ENCODE results near the gene FUZ.
A peak's percentile ranks its signal among the peaks of the same experiment; 100 is the strongest.

Gene FUZ

DNA sequence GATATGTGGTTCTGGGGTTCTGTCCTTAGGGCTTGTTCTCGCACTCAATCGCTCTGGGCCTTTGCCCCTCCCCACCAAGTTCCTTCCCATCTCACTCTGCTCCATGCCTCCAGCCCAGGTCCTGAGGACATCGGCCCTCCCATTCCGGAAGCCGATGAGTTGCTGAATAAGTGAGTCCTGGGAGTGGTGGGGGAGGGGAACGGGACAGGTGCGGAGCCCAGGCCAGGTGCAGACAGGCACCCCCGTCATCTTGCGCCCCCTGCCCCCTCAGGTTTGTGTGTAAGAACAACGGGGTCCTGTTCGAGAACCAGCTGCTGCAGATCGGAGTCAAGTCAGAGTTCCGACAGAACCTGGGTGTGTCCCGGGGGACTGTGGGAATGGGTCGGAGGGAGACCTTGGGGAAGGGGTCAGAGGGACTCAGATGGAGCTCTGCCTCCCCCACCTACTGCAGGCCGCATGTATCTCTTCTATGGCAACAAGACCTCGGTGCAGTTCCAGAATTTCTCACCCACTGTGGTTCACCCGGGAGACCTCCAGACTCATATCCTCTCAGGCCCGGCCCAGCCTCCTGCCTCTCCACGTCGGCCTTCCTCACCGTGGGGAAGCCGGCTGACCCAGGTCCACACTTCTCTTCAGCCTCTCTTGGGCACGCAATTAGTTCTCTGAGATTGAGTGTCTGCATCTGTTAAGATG is 10.1 kb downstream of the FUZ start:
- DNase-seq = no peak
- no peaks in the 10 kb centered on the region for H3K27me3 ChIP-seq (replicated peaks)
- H3K27ac ChIP-seq = no peak overlapping the region
- peaks cover 70% of the 10 kb centered on the region for H3K36me3 ChIP-seq (replicated peaks)
- TF ChIP-seq, protein P1, sequence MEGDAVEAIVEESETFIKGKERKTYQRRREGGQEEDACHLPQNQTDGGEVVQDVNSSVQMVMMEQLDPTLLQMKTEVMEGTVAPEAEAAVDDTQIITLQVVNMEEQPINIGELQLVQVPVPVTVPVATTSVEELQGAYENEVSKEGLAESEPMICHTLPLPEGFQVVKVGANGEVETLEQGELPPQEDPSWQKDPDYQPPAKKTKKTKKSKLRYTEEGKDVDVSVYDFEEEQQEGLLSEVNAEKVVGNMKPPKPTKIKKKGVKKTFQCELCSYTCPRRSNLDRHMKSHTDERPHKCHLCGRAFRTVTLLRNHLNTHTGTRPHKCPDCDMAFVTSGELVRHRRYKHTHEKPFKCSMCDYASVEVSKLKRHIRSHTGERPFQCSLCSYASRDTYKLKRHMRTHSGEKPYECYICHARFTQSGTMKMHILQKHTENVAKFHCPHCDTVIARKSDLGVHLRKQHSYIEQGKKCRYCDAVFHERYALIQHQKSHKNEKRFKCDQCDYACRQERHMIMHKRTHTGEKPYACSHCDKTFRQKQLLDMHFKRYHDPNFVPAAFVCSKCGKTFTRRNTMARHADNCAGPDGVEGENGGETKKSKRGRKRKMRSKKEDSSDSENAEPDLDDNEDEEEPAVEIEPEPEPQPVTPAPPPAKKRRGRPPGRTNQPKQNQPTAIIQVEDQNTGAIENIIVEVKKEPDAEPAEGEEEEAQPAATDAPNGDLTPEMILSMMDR (IDR thresholded peaks at IDR 0.05; ENCODE audit: low read depth, low read length, missing control alignments) = no peak
- in situ Hi-C loops (cut with HindIII; ENCODE audit: low pct_ligation_motif_present, low sequenced_read_pairs) = no loop called here
- no peak overlapping the region for H3K4me3 ChIP-seq (ENCODE audit: low read depth, low read length)

DNA sequence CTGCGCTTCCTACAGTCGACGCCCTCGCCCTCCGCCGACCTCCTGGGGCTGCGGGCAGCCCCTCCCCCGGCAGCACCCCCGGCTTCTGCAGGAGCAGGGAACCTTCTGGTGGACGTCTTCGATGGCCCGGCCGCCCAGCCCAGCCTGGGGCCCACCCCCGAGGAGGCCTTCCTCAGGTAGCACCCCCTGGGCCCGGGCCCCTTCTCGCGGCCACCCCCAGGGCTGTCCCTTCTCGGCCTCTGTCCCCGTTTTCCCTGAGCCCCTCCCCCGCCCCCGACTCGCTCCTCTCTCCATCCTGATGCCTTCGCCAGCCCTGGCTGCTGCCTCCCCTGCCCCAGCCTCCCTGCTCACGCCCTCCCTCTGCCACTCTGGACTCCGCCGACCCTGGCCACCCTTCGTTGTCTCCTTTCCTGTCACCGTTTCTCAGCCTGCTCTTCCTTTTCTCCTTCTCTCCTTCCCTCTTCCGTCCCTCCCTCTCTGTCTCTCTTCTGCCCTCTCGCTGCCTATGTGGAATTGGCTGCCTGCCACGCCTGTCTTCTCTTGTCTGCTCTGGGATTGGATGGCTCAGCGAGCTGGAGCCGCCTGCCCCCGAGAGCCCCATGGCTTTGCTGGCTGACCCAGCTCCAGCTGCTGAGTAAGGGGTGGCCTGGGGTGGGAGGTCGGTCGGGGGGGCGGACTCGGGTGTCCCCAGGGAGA is 11.0 kb downstream of the FUZ start:
- H3K27me3 ChIP-seq (replicated peaks) = no peaks in the 10 kb centered on the region
- peak overlapping the region; percentile 55 for H3K4me3 ChIP-seq (ENCODE audit: low read depth, low read length)
- TF ChIP-seq, protein P1 (IDR thresholded peaks at IDR 0.05; ENCODE audit: low read depth, low read length, missing control alignments) = peak; percentile 56
- in situ Hi-C loops (cut with HindIII; ENCODE audit: low pct_ligation_motif_present, low sequenced_read_pairs) = no loop called here
- peaks cover 66% of the 10 kb centered on the region for H3K36me3 ChIP-seq (replicated peaks)
- peak; percentile 88 for DNase-seq
- no peak overlapping the region for H3K27ac ChIP-seq

DNA sequence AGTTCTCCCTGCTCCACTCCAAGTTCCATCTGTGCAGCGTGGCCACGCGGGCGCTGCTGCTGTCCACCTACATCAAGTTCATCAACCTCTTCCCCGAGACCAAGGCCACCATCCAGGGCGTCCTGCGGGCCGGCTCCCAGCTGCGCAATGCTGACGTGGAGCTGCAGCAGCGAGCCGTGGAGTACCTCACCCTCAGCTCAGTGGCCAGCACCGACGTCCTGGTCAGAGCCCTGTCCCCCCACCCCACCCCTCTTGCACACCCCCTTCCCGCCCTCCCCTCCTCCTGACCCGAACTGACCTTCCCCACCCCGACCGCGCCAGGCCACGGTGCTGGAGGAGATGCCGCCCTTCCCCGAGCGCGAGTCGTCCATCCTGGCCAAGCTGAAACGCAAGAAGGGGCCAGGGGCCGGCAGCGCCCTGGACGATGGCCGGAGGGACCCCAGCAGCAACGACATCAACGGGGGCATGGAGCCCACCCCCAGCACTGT is 11.6 kb downstream of the FUZ start:
- Histone ChIP-seq H3K36me3 (replicated peaks) (peaks cover 72% of the 10 kb centered on the region), H3K4me3 (ENCODE audit: low read depth, low read length) (peak overlapping the region; percentile 55)
- in situ Hi-C loops (cut with HindIII; ENCODE audit: low pct_ligation_motif_present, low sequenced_read_pairs) = no loop called here

DNA sequence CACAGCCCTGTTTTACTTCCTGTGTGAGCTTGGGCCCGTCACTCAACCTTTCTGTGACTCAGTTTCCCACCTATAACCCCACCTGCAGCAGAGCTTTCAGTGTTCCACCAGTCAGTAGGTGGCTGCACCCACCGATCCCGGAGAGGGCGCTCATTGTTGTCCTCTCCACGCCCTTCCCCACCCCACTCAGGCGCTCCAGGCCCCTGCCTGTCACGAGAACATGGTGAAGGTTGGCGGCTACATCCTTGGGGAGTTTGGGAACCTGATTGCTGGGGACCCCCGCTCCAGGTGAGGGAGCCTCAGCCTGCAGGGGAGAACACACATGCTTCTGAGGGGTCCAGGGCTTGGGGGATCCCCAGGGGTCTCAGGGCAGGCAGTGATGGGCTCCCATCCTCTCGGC is 12.3 kb downstream of the FUZ start:
- H3K27ac ChIP-seq = no peak overlapping the region
- in situ Hi-C loops (cut with HindIII; ENCODE audit: low pct_ligation_motif_present, low sequenced_read_pairs) = no loop called here
- no peaks in the 10 kb centered on the region for H3K27me3 ChIP-seq (replicated peaks)
- DNase-seq = no peak
- TF ChIP-seq, protein P1 (IDR thresholded peaks at IDR 0.05; ENCODE audit: low read depth, low read length, missing control alignments) = no peak
- H3K36me3 ChIP-seq (replicated peaks) = peaks cover 74% of the 10 kb centered on the region
- H3K4me3 ChIP-seq (ENCODE audit: low read depth, low read length) = no peak overlapping the region

More for the DNA sequence above, 11.6 kb downstream of the FUZ start:
- DNase-seq = no peak
- Histone ChIP-seq H3K27me3 (replicated peaks) (no peaks in the 10 kb centered on the region), H3K27ac (no peak overlapping the region)
- TF ChIP-seq, protein P1 (IDR thresholded peaks at IDR 0.05; ENCODE audit: low read depth, low read length, missing control alignments) = no peak

DNA sequence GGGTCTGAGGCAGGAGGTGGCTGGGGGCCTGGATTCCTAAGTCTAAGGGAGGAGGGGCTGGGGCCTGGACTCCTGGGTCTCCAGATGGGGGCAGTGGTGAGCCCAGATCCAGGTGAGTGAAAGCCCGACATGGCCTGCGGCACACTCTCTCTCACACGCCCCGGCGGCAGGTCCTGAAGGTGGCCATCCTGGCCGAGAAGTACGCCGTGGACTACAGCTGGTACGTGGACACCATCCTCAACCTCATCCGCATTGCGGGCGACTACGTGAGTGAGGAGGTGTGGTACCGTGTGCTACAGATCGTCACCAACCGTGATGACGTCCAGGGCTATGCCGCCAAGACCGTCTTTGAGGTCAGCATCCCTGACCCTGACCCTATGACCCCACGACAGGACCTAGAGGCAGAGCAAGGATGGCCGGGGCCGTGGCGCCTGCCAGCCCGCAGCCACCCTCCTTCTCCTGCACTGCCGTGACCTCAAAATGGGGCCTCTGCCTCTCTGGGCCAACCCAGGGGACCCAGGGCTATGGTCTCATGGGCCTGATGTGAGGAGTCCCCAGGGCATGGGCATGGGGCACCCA is 13.2 kb downstream of the FUZ start:
- Histone ChIP-seq H3K36me3 (replicated peaks) (peaks cover 75% of the 10 kb centered on the region), H3K4me3 (ENCODE audit: low read depth, low read length) (no peak overlapping the region), H3K27ac (no peak overlapping the region), H3K27me3 (replicated peaks) (no peaks in the 10 kb centered on the region)
- in situ Hi-C loops (cut with HindIII; ENCODE audit: low pct_ligation_motif_present, low sequenced_read_pairs) = no loop called here
- DNase-seq = no peak
- TF ChIP-seq, protein P1 (IDR thresholded peaks at IDR 0.05; ENCODE audit: low read depth, low read length, missing control alignments) = peak; percentile 39
